ENCODE measurements around the gene HBQ1.
A peak's percentile ranks its signal among the peaks of the same experiment; 100 is the strongest.
"Not testable (repeated sequence)": the region's sequence is repeated elsewhere in the genome, so short reads cannot be mapped to it uniquely, and the experiment has no call there.

Gene HBQ1

GRCh38 chr16:180101-180675 is at the start of gene HBQ1:
Gene HBQ1, plus strand, starts transcription at chr16:180459. Its CDS starts 28 bp downstream, at chr16:180487.
- no peak for DNase-seq

GRCh38 chr16:130533-131173 is 49.6 kb upstream of the HBQ1 start:
- no peak for DNase-seq

- no peak for DNase-seq
These were observed 48.1 kb upstream of the HBQ1 start for GRCh38 chr16:132120-132519.

- DNase-seq = no peak
These were observed 46.5 kb upstream of the HBQ1 start for GRCh38 chr16:133716-134115.

GRCh38 chr16:138049-138417 is 42.2 kb upstream of the HBQ1 start:
- peak; percentile 49 for DNase-seq

GRCh38 chr16:140175-140857 is 39.9 kb upstream of the HBQ1 start:
- no peak for DNase-seq

- no peak for DNase-seq
These were observed 37.8 kb upstream of the HBQ1 start for GRCh38 chr16:142405-142967.

GRCh38 chr16:143047-143446 is 37.2 kb upstream of the HBQ1 start:
- DNase-seq = no peak

GRCh38 chr16:143456-143855 is 36.8 kb upstream of the HBQ1 start:
- no peak for DNase-seq

GRCh38 chr16:144797-145252 is 35.4 kb upstream of the HBQ1 start:
- no peak for DNase-seq

- DNase-seq = no peak
These were observed 33.6 kb upstream of the HBQ1 start for GRCh38 chr16:146646-147045.

GRCh38 chr16:149024-149660 is 31.1 kb upstream of the HBQ1 start:
- DNase-seq = no peak

GRCh38 chr16:152141-153128 is 27.8 kb upstream of the HBQ1 start, which contains the start of gene HBZ:
Gene HBZ, plus strand, starts transcription at chr16:152644. Its CDS starts 266 bp downstream, at chr16:152910.
- no peak for DNase-seq

GRCh38 chr16:153129-153521 is 27.1 kb upstream of the HBQ1 start:
- not testable (repeated sequence) for DNase-seq

- DNase-seq = not testable (repeated sequence)
These were observed 26.6 kb upstream of the HBQ1 start for GRCh38 chr16:153550-154216.

GRCh38 chr16:154217-155030 is 25.8 kb upstream of the HBQ1 start:
- no peak for DNase-seq

- DNase-seq = no peak
These were observed 25.2 kb upstream of the HBQ1 start for GRCh38 chr16:155031-155398.

GRCh38 chr16:159136-159849 is 21.0 kb upstream of the HBQ1 start:
- no peak for DNase-seq

GRCh38 chr16:160242-160641 is 20.0 kb upstream of the HBQ1 start:
- DNase-seq = not testable (repeated sequence)

- no peak for DNase-seq
These were observed 19.5 kb upstream of the HBQ1 start for GRCh38 chr16:160691-161190.

All from NK-92 treated with Interleukin-12 subunit alpha and Interleukin-12 subunit beta, amount 100 ng/mL, for 24 hours (cell line).